K562 (cell line): ENCODE measurements around the gene SLC6A6. TPM values are rescaled to one million over a fixed set of nuclear protein-coding genes. Genes with fewer than 3 reads are reported as not detected.

ENCODE experiments used
- BCOR ChIP-seq: fragments of 450-650 bp; IDR thresholded peaks from 2 replicates; pipeline ENCODE4 v1.6.1; 2016
- BDP1 ChIP-seq: IDR thresholded peaks from 3 replicates; pipeline ENCODE4 v1.6.1; 2011; ENCODE audit not compliant: insufficient read length, insufficient read depth
- CEBPB ChIP-seq: fragments of 450-650 bp; IDR thresholded peaks from 2 replicates; pipeline ENCODE4 v1.6.1; 2016; ENCODE audit warnings: missing genetic modification characterization, missing compliant biosample characterization
- MYBL2 ChIP-seq, 2 experiments: fragments of 450-650 bp in 1 of 2; sonication (generic) in 1 of 2; formaldehyde crosslinking in 1 of 2; IDR thresholded peaks; 2 replicates each; pipeline versions ENCODE4 v1.6.1 to v1.8.1; 2017 to 2022; ENCODE audit warnings: borderline replicate concordance in 1 of 2, inconsistent platforms in 1 of 2, low read depth in 1 of 2, mild to moderate bottlenecking in 1 of 2, missing genetic modification reagents in 1 of 2, moderate library complexity in 1 of 2
- NCOA6 ChIP-seq: fragments of 450-650 bp; IDR thresholded peaks from 2 replicates; pipeline ENCODE4 v1.6.1; 2017; ENCODE audit warnings: mild to moderate bottlenecking
- NFE2 ChIP-seq: IDR thresholded peaks from 2 replicates; pipeline ENCODE4 v1.6.1; 2014; ENCODE audit warnings: antibody characterized with exemption, low read depth
- NFE2L1 ChIP-seq: fragments of 450-650 bp; IDR thresholded peaks from 2 replicates; pipeline ENCODE4 v1.6.1; 2016; ENCODE audit warnings: missing genetic modification characterization, low read depth, mild to moderate bottlenecking, missing compliant biosample characterization, moderate library complexity, borderline replicate concordance
- RCOR1 ChIP-seq, 2 experiments: IDR thresholded peaks; 2 replicates each; pipeline ENCODE4 v1.6.1; 2012; ENCODE audit warnings: low read depth in 2 of 2, low read length in 2 of 2, borderline replicate concordance in 1 of 2, improper control_type of control experiment in 1 of 2
- SMAD2 ChIP-seq: fragments of 150-350 bp; IDR thresholded peaks from 2 replicates; pipeline ENCODE4 v1.6.1; 2014; ENCODE audit warnings: low read depth, mild to moderate bottlenecking, low read length
- TOE1 ChIP-seq, 2 experiments: fragments of 450-650 bp in 1 of 2; sonication (generic) in 1 of 2; formaldehyde crosslinking in 1 of 2; IDR thresholded peaks; 2 replicates each; pipeline versions ENCODE4 v1.7.1 to v1.8.0; 2016 to 2022; ENCODE audit warnings: borderline replicate concordance in 2 of 2, mild to moderate bottlenecking in 2 of 2, antibody characterized with exemption in 1 of 2, inconsistent platforms in 1 of 2, low read depth in 1 of 2, missing genetic modification reagents in 1 of 2, moderate library complexity in 1 of 2
- ZNF121 ChIP-seq: sonication (generic); formaldehyde crosslinking; conservative IDR thresholded peaks from 2 replicates; pipeline ENCODE4 v1.8.0; 2022; ENCODE audit warnings: missing genetic modification reagents
- ZNF561 ChIP-seq: fragments of 450-650 bp; formaldehyde crosslinking; conservative IDR thresholded peaks from 2 replicates; pipeline ENCODE4 v1.4.0; 2020; ENCODE audit warnings: mild to moderate bottlenecking, moderate library complexity
- ZNF584 ChIP-seq: fragments of 200-800 bp; sonication (Bioruptor generic); IDR thresholded peaks from 2 replicates; pipeline ENCODE4 v1.6.1; 2016; ENCODE audit warnings: low read depth, mild to moderate bottlenecking, missing genetic modification characterization, missing compliant biosample characterization
- ZNF668 ChIP-seq: fragments of 250-450 bp; sonication (Bioruptor Pico); IDR thresholded peaks from 2 replicates; pipeline ENCODE4 v1.8.0; 2022; ENCODE audit warnings: mild to moderate bottlenecking, inconsistent platforms
- ZNF830 ChIP-seq: fragments of 250-450 bp; sonication (Bioruptor Pico); IDR thresholded peaks from 2 replicates; pipeline ENCODE4 v1.5.0; 2021; ENCODE audit warnings: mild to moderate bottlenecking
- polyA plus RNA-seq, 8 experiments: library from polyadenylated mRNA; depleted of rRNA in 4 of 8; stranded (reverse) in 5 of 8; unstranded in 3 of 8; fragments of >200 nt; fragmentation: Nextera tagmentation in 2 of 8; fragmentation: Illumina TruSeq in 1 of 8; extraction: Ambion mirVana in 2 of 8; extraction: Trizol in 1 of 8; gene quantifications; 2 replicates each; pipeline versions ENCODE4 v1.2.1 to v1.2.3, GENCODE V29; 2011 to 2014; ENCODE audit warnings: inconsistent platforms in 1 of 8, missing spikeins in 1 of 8
- total RNA-seq, 7 experiments: library from RNA; depleted of rRNA in 6 of 7; stranded (reverse); fragments of >200 nt in 6 of 7; fragmentation: Illumina TruSeq in 2 of 7; extraction: Trizol in 2 of 7; gene quantifications; 2 replicates each; pipeline versions ENCODE4 v1.2.1 to v1.2.3, GENCODE V29; 2011 to 2021; ENCODE audit warnings: low replicate concordance in 1 of 7
- TF ChIP-seq, protein P1 (sequence below), 2 experiments: IDR thresholded peaks in 1 of 2; conservative IDR thresholded peaks in 1 of 2; 2 replicates each; pipeline ENCODE4 v1.6.1; 2016; ENCODE audit warnings: low read depth in 2 of 2, mild to moderate bottlenecking in 1 of 2, missing compliant biosample characterization in 1 of 2, missing genetic modification characterization in 1 of 2, moderate library complexity in 1 of 2
- TF ChIP-seq, protein P2 (sequence below): sonication (generic); formaldehyde crosslinking; IDR thresholded peaks from 2 replicates; pipeline ENCODE4 v1.8.0; 2022; ENCODE audit warnings: mild to moderate bottlenecking, missing genetic modification reagents
- TF ChIP-seq, protein P3 (sequence below): fragments of 250-450 bp; sonication (Bioruptor Pico); IDR thresholded peaks from 2 replicates; pipeline ENCODE4 v1.4.0; 2020
- TF ChIP-seq, protein P4 (sequence below): fragments of 250-450 bp; sonication (Bioruptor Pico); IDR thresholded peaks from 2 replicates; pipeline ENCODE4 v1.9.0; 2021; ENCODE audit warnings: mild to moderate bottlenecking, inconsistent platforms

The SLC6A6 gene
- total and polyA plus RNA-seq, 9 of the 15 experiments (the other 6 are each of a cell fraction or from before 2014, with no cell fraction given): 12.3 to 203 (median 93.2) TPM

DNA sequence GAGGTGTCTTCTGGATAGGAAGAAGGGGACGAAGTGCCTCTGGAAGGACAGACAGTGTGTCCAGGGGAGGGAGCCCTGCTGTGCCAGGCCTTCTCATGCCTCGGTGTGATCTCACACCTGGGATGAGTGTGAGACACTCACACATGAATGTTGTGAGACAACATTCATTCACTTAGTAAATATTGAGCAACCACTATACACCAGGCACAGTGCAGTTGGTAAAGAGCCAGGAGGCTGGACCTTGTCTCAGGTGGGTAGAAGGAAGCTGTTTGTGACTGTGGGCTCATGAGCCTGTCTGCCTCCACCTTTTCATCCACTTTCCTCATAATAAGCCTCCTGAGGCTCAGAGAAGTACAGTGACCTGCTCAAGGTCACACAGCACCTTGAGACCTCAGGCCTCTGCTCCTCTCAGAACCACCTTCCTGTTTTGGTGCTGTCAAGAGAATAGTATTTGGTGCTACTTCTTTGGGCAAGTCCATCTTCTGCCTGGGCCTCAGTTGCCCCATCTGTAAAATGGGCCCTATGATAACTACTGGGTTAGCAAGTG, 20.9 kb downstream of the SLC6A6 start (continued):
- TF ChIP-seq, protein P1, sequence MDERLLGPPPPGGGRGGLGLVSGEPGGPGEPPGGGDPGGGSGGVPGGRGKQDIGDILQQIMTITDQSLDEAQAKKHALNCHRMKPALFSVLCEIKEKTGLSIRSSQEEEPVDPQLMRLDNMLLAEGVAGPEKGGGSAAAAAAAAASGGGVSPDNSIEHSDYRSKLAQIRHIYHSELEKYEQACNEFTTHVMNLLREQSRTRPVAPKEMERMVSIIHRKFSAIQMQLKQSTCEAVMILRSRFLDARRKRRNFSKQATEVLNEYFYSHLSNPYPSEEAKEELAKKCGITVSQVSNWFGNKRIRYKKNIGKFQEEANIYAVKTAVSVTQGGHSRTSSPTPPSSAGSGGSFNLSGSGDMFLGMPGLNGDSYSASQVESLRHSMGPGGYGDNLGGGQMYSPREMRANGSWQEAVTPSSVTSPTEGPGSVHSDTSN (CRISPR knock-in tag; IDR thresholded peaks at IDR 0.05; ENCODE audit: low read depth): no peak
- TF ChIP-seq, protein P1 (tag; conservative IDR thresholded peaks at IDR 0.05; ENCODE audit: low read depth): no peak
- TF ChIP-seq ZNF584 (CRISPR knock-in tag) (no peak), NCOA6 (no peak), ZNF830 (no peak), NFE2L1 (tag) (no peak), BCOR (peak; percentile 99), MYBL2 (IDR thresholded peaks at IDR 0.05; ENCODE audit: low read depth) (no peak), MYBL2 (CRISPR knock-in tag; IDR thresholded peaks at IDR 0.05; ENCODE audit: borderline replicate concordance) (no peak), CEBPB (peak; percentile 69), RCOR1 (IDR thresholded peaks at IDR 0.05; ENCODE audit: borderline replicate concordance in 1 of 2, low read depth in 2 of 2, low read length in 2 of 2) (peak; percentile 63 to 89; a peak in 3 of 4 replicates), ZNF561 (CRISPR knock-in tag) (no peak), ZNF121 (no peak), ZNF668 (CRISPR knock-in tag) (no peak), SMAD2 (no peak), BDP1 (no peak), NFE2 (no peak), TOE1 (IDR thresholded peaks at IDR 0.05; ENCODE audit: borderline replicate concordance) (no peak), TOE1 (CRISPR knock-in tag; IDR thresholded peaks at IDR 0.05; ENCODE audit: borderline replicate concordance, low read depth) (no peak)
- TF ChIP-seq, protein P2, sequence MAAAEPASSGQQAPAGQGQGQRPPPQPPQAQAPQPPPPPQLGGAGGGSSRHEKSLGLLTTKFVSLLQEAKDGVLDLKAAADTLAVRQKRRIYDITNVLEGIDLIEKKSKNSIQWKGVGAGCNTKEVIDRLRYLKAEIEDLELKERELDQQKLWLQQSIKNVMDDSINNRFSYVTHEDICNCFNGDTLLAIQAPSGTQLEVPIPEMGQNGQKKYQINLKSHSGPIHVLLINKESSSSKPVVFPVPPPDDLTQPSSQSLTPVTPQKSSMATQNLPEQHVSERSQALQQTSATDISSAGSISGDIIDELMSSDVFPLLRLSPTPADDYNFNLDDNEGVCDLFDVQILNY: no peak
- TF ChIP-seq, protein P3, sequence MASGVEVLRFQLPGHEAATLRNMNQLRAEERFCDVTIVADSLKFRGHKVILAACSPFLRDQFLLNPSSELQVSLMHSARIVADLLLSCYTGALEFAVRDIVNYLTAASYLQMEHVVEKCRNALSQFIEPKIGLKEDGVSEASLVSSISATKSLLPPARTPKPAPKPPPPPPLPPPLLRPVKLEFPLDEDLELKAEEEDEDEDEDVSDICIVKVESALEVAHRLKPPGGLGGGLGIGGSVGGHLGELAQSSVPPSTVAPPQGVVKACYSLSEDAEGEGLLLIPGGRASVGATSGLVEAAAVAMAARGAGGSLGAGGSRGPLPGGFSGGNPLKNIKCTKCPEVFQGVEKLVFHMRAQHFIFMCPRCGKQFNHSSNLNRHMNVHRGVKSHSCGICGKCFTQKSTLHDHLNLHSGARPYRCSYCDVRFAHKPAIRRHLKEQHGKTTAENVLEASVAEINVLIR (CRISPR knock-in tag): no peak
- TF ChIP-seq, protein P4, sequence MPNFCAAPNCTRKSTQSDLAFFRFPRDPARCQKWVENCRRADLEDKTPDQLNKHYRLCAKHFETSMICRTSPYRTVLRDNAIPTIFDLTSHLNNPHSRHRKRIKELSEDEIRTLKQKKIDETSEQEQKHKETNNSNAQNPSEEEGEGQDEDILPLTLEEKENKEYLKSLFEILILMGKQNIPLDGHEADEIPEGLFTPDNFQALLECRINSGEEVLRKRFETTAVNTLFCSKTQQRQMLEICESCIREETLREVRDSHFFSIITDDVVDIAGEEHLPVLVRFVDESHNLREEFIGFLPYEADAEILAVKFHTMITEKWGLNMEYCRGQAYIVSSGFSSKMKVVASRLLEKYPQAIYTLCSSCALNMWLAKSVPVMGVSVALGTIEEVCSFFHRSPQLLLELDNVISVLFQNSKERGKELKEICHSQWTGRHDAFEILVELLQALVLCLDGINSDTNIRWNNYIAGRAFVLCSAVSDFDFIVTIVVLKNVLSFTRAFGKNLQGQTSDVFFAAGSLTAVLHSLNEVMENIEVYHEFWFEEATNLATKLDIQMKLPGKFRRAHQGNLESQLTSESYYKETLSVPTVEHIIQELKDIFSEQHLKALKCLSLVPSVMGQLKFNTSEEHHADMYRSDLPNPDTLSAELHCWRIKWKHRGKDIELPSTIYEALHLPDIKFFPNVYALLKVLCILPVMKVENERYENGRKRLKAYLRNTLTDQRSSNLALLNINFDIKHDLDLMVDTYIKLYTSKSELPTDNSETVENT (CRISPR knock-in tag): no peak
